Skin epidermis (tissue), 12 donors: ENCODE measurements around the gene PRAME.

Source experiments
- H3K27ac ChIP-seq, 21 experiments: fragments of 200-600 bp; sonication (generic) in 11 of 21; one replicate each; pipeline ENCODE4 v1.5.0; 2020; ENCODE audit warnings: mild to moderate bottlenecking in 3 of 21, inconsistent platforms in 2 of 21, moderate library complexity in 2 of 21
- H3K4me3 ChIP-seq, 7 experiments: fragments of 200-600 bp; sonication (generic) in 2 of 7; one replicate each; pipeline ENCODE4 v1.5.0; 2020; ENCODE audit warnings: inconsistent platforms in 2 of 7, mild to moderate bottlenecking in 2 of 7, moderate library complexity in 1 of 7

PRAME gene

DNA sequence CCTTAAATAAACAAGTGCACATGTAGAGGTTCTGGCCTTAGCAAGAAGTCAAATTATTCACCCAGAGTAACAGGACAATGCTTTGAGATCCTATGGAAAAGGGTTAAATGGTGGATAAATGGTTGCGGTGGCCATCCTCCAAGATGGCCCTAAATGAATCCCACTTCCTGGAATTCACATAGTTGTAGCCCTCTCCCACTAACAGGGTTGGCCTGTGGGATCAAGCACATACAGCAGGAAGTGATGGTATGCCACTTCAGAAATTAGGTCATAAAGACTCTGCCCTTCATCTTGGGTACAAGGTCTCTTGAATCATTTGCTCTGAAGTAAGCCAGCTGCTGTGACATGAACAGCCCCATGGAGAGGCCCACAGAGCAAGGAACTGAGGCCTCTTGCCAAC lies 52.3 kb downstream of the PRAME start:
- no peak overlapping the region for H3K27ac ChIP-seq
- H3K4me3 ChIP-seq, result no peak overlapping the region

- H3K4me3 ChIP-seq, result no peak overlapping the region
- H3K27ac ChIP-seq, result no peak overlapping the region
These were observed 60.8 kb downstream of the PRAME start for GRCh38 chr22:22498267-22498666.
